SK-N-SH treated with all-trans-retinoic acid at 6 μM for 48 hours (cell line): ENCODE results near the gene PTGIR.

Source experiments
- BACH2 ChIP-seq: fragments of 250-450 bp; sonication (Bioruptor Pico); IDR thresholded peaks from 2 replicates; pipeline ENCODE4 v1.9.0; 2021; ENCODE audit warnings: mild to moderate bottlenecking, borderline replicate concordance
- CREB5 ChIP-seq: fragments of 250-450 bp; sonication (Bioruptor Pico); IDR thresholded peaks from 2 replicates; pipeline ENCODE4 v1.5.1; 2020; ENCODE audit warnings: low read depth, mild to moderate bottlenecking, moderate library complexity
- CSDC2 ChIP-seq: fragments of 250-450 bp; sonication (Bioruptor Pico); IDR thresholded peaks from 2 replicates; pipeline ENCODE4 v1.5.0; 2020; ENCODE audit warnings: mild to moderate bottlenecking, moderate library complexity
- ESRRG ChIP-seq: fragments of 250-450 bp; sonication (Bioruptor Pico); IDR thresholded peaks from 2 replicates; pipeline ENCODE4 v1.6.1; 2021; ENCODE audit warnings: mild to moderate bottlenecking
- RARB ChIP-seq: fragments of 250-450 bp; sonication (Bioruptor Pico); IDR thresholded peaks from 2 replicates; pipeline ENCODE4 v1.8.0; 2021; ENCODE audit warnings: mild to moderate bottlenecking, moderate library complexity
- ZC3H10 ChIP-seq: fragments of 250-450 bp; sonication (Bioruptor Pico); IDR thresholded peaks from 2 replicates; pipeline ENCODE4 v1.5.1; 2021; ENCODE audit warnings: mild to moderate bottlenecking, moderate library complexity
- TF ChIP-seq, protein P1 (sequence below): fragments of 250-450 bp; sonication (Bioruptor Pico); IDR thresholded peaks from 2 replicates; pipeline ENCODE4 v1.8.0; 2020; ENCODE audit warnings: mild to moderate bottlenecking, moderate library complexity, borderline replicate concordance

GRCh38 chr19:46571495-46571894, 53.4 kb downstream of the PTGIR start:
- TF ChIP-seq, protein P1, sequence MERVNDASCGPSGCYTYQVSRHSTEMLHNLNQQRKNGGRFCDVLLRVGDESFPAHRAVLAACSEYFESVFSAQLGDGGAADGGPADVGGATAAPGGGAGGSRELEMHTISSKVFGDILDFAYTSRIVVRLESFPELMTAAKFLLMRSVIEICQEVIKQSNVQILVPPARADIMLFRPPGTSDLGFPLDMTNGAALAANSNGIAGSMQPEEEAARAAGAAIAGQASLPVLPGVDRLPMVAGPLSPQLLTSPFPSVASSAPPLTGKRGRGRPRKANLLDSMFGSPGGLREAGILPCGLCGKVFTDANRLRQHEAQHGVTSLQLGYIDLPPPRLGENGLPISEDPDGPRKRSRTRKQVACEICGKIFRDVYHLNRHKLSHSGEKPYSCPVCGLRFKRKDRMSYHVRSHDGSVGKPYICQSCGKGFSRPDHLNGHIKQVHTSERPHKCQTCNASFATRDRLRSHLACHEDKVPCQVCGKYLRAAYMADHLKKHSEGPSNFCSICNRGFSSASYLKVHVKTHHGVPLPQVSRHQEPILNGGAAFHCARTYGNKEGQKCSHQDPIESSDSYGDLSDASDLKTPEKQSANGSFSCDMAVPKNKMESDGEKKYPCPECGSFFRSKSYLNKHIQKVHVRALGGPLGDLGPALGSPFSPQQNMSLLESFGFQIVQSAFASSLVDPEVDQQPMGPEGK (CRISPR knock-in tag), result no peak
- no peak for TF ChIP-seq BACH2
- no peak for TF ChIP-seq RARB
- no peak for TF ChIP-seq ZC3H10 (CRISPR knock-in tag)
- TF ChIP-seq CREB5 (CRISPR knock-in tag), result no peak
- no peak for TF ChIP-seq ESRRG (CRISPR knock-in tag)
- no peak for TF ChIP-seq CSDC2 (CRISPR knock-in tag)
